Measurements from ENCODE around the gene RTP3.
"Not testable (repeated sequence)": the region's sequence is repeated elsewhere in the genome, so short reads cannot be mapped to it uniquely, and the experiment has no call there.

Gene RTP3

DNA sequence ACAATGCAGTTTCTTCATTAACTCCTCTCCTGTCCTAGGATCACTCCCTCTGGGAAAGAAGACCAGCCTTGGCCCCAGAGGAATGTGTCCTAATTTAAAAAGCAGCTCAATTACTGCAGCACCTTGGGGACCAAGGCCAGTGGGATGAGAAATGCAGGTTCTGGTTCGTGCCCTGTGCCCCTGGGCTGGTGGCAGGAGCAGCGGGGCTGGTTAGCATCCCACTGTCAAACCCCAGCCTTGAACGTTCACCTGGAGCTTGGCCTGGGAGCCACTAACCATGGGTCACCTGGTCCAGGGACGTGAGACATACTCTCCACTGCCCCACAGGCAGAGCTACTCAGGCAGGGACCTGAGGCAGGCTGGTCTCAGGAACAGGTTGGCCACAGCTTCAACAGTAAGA, 8.4 kb upstream of the RTP3 start:
- H3K4me3 ChIP-seq (ENCODE audit: low read length): no peak overlapping the region
- TF ChIP-seq, protein P1, sequence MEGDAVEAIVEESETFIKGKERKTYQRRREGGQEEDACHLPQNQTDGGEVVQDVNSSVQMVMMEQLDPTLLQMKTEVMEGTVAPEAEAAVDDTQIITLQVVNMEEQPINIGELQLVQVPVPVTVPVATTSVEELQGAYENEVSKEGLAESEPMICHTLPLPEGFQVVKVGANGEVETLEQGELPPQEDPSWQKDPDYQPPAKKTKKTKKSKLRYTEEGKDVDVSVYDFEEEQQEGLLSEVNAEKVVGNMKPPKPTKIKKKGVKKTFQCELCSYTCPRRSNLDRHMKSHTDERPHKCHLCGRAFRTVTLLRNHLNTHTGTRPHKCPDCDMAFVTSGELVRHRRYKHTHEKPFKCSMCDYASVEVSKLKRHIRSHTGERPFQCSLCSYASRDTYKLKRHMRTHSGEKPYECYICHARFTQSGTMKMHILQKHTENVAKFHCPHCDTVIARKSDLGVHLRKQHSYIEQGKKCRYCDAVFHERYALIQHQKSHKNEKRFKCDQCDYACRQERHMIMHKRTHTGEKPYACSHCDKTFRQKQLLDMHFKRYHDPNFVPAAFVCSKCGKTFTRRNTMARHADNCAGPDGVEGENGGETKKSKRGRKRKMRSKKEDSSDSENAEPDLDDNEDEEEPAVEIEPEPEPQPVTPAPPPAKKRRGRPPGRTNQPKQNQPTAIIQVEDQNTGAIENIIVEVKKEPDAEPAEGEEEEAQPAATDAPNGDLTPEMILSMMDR (IDR thresholded peaks at IDR 0.05; ENCODE audit: insufficient read depth, low read depth, low read length, missing control alignments): no peak
- no peak for DNase-seq (ENCODE audit: low read depth)

DNA sequence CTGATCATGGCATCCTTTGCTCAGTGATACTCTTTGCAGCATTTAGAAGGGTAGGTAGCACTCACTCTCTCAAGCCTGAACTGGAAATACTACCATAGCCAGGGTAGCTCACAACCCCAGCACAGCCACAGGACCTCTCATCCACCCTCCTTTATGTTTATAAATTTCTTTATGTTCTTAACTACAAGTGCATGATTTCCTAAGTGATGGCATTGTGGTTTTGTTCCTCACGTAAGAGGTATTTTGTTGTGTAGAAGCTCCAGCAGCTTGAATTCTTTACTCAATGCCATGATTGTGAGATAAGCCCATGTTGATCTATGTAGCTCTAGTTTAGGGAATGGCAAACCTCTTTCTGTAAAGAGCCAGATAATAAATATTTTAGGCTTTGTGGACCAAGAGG, 7.9 kb upstream of the RTP3 start:
- no peak overlapping the region for H3K4me3 ChIP-seq (ENCODE audit: low read length)
- TF ChIP-seq, protein P1 (IDR thresholded peaks at IDR 0.05; ENCODE audit: insufficient read depth, low read depth, low read length, missing control alignments): no peak
- no peak for DNase-seq (ENCODE audit: low read depth)

DNA sequence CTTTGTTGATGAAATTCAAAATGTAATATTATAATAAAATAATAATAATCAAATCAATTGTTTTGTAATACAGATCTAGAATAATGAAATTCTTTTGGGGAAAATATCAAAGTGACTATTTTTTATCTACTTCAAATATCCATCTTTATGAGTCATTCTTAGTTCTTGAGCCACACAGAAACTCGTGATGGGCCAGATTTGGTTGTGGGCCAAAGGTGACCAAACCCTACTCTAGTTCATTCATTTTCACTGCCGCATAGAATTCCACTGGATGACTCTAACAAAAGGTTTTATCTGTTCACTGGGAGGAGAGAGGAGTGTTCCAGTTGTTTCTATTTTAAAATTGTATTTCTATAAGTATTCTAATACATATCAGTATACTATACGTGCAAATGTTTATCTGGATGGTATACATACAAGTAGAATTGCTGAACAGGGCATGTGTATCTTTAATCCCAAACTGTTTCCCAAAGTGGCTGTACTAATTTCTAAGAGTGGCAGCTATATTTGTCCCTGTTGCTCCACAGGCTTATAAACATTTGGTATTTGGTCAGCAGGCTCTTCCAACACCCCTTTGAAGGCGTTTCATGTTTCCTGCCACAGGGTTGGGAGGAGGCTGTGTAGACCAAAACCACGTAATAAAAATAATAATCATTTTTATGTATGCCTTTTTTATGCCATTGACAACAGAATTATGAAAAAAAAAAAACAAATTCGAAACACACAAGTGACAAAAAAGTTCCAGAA, 7.3 kb upstream of the RTP3 start:
- no peak for DNase-seq (ENCODE audit: low read depth)
- TF ChIP-seq, protein P1 (IDR thresholded peaks at IDR 0.05; ENCODE audit: insufficient read depth, low read depth, low read length, missing control alignments): no peak
- H3K4me3 ChIP-seq (ENCODE audit: low read length): no peak overlapping the region

DNA sequence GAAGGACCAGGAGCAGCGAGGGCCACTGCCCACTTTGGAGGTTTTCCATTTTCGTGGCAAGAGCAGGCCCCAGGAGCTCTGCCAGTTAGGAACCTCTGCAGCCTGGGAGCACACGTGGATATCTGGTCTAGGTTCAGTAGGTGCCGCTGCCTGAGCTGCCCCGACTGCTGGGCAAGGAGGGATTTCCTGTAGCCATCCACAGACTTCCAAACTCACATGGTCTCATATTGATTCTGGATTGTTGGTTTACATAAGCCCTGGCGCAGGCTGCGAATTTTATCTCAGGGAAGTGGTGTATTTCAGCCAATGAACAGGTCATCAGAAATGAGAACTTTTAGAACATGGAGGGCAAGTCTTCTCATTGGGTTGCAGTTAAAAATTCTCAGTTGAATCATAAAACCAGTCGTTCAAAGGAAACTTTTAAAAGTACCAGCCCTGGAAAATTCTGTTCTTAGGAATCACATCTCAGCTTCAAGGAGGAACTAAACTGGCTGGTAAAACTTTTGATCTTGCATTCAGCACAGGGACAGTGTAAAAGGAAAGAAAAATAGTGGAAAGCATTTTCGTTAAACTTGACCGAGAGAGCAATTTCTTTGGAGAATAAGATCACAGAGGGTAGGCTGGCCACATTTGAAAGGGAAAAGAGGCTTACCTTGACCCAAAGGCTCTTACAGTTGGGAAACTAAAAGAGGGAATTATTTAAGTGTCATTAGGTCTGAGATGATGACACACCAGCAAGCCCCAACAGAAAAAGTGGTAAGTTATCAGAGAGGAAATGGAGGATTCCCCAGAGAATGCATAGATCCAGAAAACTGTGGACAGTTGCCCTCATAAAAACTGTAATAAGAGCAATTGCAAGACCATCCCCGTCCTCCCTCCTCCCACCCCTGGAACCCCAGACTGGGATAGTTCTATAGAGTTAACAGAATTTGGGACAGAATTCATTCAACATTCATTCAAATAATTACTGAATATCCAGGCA, 6.4 kb upstream of the RTP3 start:
- TF ChIP-seq, protein P1 (IDR thresholded peaks at IDR 0.05; ENCODE audit: insufficient read depth, low read depth, low read length, missing control alignments): no peak
- DNase-seq (ENCODE audit: low read depth): peak; percentile 13
- H3K4me3 ChIP-seq (ENCODE audit: low read length): no peak overlapping the region

DNA sequence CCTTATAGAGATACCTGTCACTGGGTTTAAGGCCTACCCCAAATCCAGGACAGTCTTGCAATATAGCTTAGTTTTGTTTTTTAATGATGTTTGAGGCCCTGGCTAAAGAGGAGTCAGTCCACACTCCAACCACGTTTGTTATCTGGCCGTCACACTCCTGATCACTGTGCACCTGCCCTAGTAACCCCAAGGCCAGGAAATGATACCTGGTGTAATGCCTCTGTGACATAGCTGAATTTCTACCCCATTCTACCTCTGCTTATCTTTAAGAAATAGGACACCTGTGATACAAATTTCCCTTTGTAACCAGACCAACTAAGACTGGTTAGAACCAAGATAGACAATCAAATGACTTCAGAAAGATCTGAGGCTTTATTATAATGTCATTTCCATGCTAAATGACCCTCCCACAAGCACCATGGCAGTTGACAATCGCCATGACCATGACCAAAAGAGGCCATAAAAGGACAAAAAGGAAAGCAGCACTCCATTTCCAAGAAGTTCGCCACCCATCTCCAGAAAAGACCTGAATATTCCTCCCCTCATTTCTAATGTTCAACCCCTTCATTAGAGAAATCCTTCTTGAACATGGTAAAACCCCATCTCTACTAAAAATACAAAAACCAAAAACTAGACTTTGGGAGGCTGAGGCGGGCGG, 4.8 kb upstream of the RTP3 start:
- no peak for DNase-seq (ENCODE audit: low read depth)
- H3K4me3 ChIP-seq (ENCODE audit: low read length): no peak overlapping the region
- TF ChIP-seq, protein P1 (IDR thresholded peaks at IDR 0.05; ENCODE audit: insufficient read depth, low read depth, low read length, missing control alignments): no peak

DNA sequence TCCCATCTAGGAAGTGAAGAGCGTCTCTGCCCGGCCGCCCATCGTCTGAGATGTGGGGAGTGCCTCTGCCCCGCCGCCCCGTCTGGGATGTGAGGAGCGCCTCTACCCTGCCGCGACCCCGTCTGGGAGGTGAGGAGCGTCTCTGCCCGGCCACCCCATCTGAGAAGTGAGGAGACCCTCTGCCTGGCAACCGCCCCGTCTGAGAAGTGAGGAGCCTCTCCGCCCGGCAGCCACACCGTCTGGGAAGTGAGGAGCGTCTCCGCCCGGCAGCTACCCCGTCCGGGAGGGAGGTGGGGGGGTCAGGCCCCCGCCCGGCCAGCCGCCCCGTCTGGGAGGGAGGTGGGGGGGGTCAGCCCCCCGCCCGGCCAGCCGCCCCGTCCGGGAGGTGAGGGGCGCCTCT, 3.3 kb upstream of the RTP3 start:
- not testable (repeated sequence) for DNase-seq (ENCODE audit: low read depth); H3K4me3 ChIP-seq (ENCODE audit: low read length)

DNA sequence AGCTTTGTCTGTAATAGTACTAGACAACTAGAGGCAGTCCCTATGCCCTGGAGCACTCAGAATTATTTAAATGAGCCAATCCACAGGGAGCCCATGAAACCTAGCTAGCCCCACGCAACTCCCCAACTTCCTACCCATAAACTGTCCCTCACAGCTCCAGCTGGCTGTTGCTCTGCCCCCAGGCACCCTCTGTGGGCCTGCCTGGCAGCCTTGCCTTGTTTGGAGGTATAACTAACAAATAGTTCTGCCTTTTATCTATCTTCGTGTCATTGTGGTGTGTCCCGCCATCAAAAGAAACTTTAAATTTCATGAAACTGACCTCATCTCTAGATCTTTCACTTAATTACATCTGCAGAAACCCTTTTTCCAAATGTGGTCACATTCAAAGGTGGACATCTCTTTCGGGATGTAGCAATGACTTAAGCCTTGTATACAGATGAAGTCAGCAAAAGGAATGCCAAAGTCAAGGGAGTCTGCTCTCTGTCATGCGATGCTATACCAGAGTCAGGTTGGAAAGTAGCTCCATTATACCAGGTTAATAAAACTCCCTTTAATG, 1.8 kb upstream of the RTP3 start:
- DNase-seq (ENCODE audit: low read depth): peak; percentile 56
- no peak overlapping the region for H3K4me3 ChIP-seq (ENCODE audit: low read length)
- TF ChIP-seq, protein P1 (IDR thresholded peaks at IDR 0.05; ENCODE audit: insufficient read depth, low read depth, low read length, missing control alignments): no peak
